Vagina (tissue), 2 donors: Measurements from ENCODE around the gene LITAFD. TPM values are rescaled to one million over a fixed set of nuclear protein-coding genes. Genes with fewer than 3 reads are reported as not detected.
"Not testable (repeated sequence)": the region's sequence is repeated elsewhere in the genome, so short reads cannot be mapped to it uniquely, and the experiment has no call there.

Source experiments
- DNase-seq, 2 donors: peaks; one replicate each; pipeline ENCODE4 v3.0.0-alpha.2; 2017; ENCODE audit errors: extremely low spot score in 2 of 2
- H3K27ac ChIP-seq: fragments of 200-600 bp; sonication (generic); one replicate; pipeline ENCODE4 v1.5.1; 2019
- H3K27me3 ChIP-seq: fragments of 200-600 bp; sonication (generic); one replicate; pipeline ENCODE4 v1.5.1; 2019
- H3K36me3 ChIP-seq, 2 donors: fragments of 200-600 bp; sonication (generic); one replicate each; pipeline ENCODE4 v1.5.1; 2017 to 2019
- H3K4me1 ChIP-seq: fragments of 200-600 bp; sonication (generic); one replicate; pipeline ENCODE4 v1.5.1; 2019
- H3K4me3 ChIP-seq, 2 donors: fragments of 200-600 bp; sonication (generic); 1 replicate in 1 of 2; 2 replicates in 1 of 2; pipeline ENCODE4 v1.5.1; 2016 to 2019
- H3K9me3 ChIP-seq: fragments of 200-600 bp; sonication (generic); one replicate; pipeline ENCODE4 v1.5.1; 2019
- POLR2A ChIP-seq, 2 donors: fragments of 450-650 bp; IDR thresholded peaks; one replicate each; pipeline ENCODE4 v1.6.1; 2017; ENCODE audit warnings: antibody characterized with exemption in 2 of 2, mild to moderate bottlenecking in 2 of 2, moderate library complexity in 2 of 2
- POLR2AphosphoS5 ChIP-seq, 2 donors: sonication (generic); formaldehyde crosslinking; IDR thresholded peaks; one replicate each; pipeline ENCODE4 v1.9.0; 2017; ENCODE audit warnings: antibody characterized with exemption in 2 of 2, mild to moderate bottlenecking in 2 of 2, low read depth in 1 of 2; ENCODE audit not compliant: insufficient read depth in 1 of 2
- intact Hi-C: fragments of 100-400 bp; cut with DNase I; formaldehyde crosslinking; loops from one replicate; pipeline ENCODE4 v1.15.1; 2023
- total RNA-seq: library from RNA; depleted of rRNA; stranded (reverse); fragments of >200 nt; gene quantifications from one replicate; pipeline ENCODE4 v1.2.3, GENCODE V29; 2016
- TF ChIP-seq, protein P1 (sequence below), 3 experiments: fragments of 450-650 bp in 2 of 3; fragments of 200-600 bp in 1 of 3; sonication (generic) in 1 of 3; IDR thresholded peaks; one replicate each; pipeline ENCODE4 v1.5.1; 2017 to 2019; ENCODE audit warnings: antibody characterized with exemption in 3 of 3, mild to moderate bottlenecking in 2 of 3, moderate library complexity in 2 of 3

The LITAFD gene
- total RNA-seq, 1 donor from 2014 or later, result not detected

DNA sequence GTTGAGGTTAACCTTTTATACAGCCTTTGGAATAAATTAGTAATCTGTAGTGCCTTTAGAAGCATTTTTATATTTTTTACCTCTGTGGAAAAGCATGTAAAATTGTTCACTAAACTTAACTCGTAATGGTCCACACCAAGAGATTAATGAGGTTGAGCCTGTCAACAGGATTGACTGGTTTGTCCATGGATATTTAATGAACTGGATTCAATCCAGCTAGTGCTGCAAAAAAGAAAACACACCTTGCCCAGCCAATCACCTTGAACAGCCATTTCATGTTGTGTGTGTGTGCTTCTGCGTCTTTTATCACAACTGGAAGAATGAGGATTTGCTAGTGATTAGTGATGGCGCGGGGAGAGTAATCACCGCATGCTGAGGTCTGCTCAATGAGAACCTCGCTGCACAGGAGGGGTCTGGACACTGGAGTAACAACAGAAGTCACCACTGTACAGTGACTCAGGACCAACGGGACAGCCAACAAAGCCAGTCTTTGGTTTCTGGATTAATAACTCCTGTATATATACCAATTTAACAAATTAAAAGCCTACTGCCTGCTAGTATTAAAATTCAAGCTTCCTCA is 33.7 kb downstream of the LITAFD start:
- intact Hi-C loops, result no loop called here
- Histone ChIP-seq H3K27me3 (no peaks in the 10 kb centered on the region), H3K4me3 (no peak overlapping the region), H3K4me1 (peaks cover 7% of the 10 kb centered on the region), H3K36me3 (peaks cover 0 to 71% of the 10 kb centered on the region in 2 donors), H3K9me3 (no peaks in the 10 kb centered on the region), H3K27ac (no peak overlapping the region)
- TF ChIP-seq POLR2AphosphoS5 (IDR thresholded peaks at IDR 0.05; ENCODE audit: insufficient read depth in 1 of 2, low read depth in 1 of 2) (no peak), POLR2A (IDR thresholded peaks at IDR 0.05) (no peak)
- TF ChIP-seq, protein P1, sequence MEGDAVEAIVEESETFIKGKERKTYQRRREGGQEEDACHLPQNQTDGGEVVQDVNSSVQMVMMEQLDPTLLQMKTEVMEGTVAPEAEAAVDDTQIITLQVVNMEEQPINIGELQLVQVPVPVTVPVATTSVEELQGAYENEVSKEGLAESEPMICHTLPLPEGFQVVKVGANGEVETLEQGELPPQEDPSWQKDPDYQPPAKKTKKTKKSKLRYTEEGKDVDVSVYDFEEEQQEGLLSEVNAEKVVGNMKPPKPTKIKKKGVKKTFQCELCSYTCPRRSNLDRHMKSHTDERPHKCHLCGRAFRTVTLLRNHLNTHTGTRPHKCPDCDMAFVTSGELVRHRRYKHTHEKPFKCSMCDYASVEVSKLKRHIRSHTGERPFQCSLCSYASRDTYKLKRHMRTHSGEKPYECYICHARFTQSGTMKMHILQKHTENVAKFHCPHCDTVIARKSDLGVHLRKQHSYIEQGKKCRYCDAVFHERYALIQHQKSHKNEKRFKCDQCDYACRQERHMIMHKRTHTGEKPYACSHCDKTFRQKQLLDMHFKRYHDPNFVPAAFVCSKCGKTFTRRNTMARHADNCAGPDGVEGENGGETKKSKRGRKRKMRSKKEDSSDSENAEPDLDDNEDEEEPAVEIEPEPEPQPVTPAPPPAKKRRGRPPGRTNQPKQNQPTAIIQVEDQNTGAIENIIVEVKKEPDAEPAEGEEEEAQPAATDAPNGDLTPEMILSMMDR (IDR thresholded peaks at IDR 0.05), result no peak
- no peak for DNase-seq

- TF ChIP-seq, protein P1 (IDR thresholded peaks at IDR 0.05), result no peak
- TF ChIP-seq POLR2A (IDR thresholded peaks at IDR 0.05) (no peak), POLR2AphosphoS5 (IDR thresholded peaks at IDR 0.05; ENCODE audit: insufficient read depth in 1 of 2, low read depth in 1 of 2) (no peak)
- Histone ChIP-seq H3K9me3 (no peaks in the 10 kb centered on the region), H3K4me3 (no peak overlapping the region), H3K27me3 (no peaks in the 10 kb centered on the region), H3K4me1 (peaks cover 5% of the 10 kb centered on the region), H3K27ac (no peak overlapping the region), H3K36me3 (peaks cover 0 to 68% of the 10 kb centered on the region in 2 donors)
- DNase-seq, result no peak
- intact Hi-C loops, result no loop called here
These were observed 34.5 kb downstream of the LITAFD start for GRCh38 chr16:8916541-8917225.

DNA sequence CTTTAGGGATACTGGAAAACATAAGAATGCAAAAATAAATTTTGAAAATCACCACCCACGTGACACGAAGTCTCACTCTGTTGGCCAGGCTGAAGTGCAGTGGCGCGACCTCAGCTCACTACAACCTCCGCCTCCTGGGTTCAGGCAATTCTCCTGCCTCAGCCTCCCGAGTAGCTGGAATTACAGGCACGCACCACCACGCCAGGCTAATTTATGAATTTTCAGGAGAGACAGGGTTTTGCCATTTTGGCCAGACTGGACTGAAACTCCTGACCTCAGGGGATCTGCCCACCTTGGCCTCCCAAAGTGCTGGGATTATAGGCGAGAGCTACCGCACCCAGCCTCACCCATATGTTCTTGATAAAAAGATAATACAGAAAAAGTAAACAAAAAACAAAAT is 35.2 kb downstream of the LITAFD start:
- DNase-seq, intact Hi-C loops, H3K27ac ChIP-seq, H3K9me3 ChIP-seq, H3K4me1 ChIP-seq, H3K27me3 ChIP-seq, H3K4me3 ChIP-seq: not testable (repeated sequence)
- peaks cover 0 to 71% of the 10 kb centered on the region in 2 donors for H3K36me3 ChIP-seq

DNA sequence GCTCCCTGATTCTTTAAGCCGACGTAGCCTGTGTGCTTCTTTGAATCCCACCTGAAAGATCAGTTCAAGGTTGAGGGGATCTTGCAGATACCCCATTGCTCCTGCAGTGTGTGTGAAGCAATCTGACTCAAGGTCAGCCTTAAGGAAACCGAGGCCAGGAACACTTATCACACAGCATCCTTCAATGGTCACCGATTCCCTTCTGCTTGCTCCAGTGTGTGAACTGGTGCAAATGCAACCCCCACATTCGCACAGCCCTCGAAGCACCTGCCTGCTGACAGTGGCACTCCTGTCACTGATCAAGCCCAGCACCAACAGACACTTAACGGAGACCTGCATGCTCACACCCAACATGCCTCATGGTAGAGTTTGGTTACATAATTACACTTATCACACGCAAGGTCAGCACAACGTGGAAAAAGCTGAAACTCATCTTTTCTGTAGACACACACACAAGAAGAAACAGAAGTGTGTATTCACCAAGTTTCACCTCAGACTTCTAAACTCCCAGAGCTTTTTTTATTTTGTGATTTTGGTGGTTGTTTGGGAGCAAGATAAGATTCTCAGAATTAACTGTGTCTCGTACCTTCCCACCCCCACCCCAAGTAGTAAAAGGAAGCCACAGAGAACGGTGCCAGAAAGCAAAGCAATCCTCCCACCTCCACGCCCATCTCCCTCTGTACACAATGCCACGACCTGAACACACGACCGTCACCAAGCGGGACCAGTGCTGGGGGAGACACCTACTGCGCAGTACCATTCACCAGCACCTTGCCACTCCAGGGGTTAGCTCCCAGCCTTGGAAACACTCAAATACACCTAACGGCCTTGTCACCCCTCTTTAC is 37.2 kb downstream of the LITAFD start:
- Histone ChIP-seq H3K27me3 (no peaks in the 10 kb centered on the region), H3K4me1 (no peaks in the 10 kb centered on the region), H3K27ac (no peak overlapping the region), H3K36me3 (peaks cover 0 to 65% of the 10 kb centered on the region in 2 donors), H3K4me3 (no peak overlapping the region), H3K9me3 (no peaks in the 10 kb centered on the region)
- TF ChIP-seq POLR2A (IDR thresholded peaks at IDR 0.05), result no peak
- TF ChIP-seq POLR2AphosphoS5 (IDR thresholded peaks at IDR 0.05; ENCODE audit: insufficient read depth in 1 of 2, low read depth in 1 of 2), result no peak
- TF ChIP-seq, protein P1 (IDR thresholded peaks at IDR 0.05), result no peak
- intact Hi-C loops, result no loop called here
- no peak for DNase-seq

DNA sequence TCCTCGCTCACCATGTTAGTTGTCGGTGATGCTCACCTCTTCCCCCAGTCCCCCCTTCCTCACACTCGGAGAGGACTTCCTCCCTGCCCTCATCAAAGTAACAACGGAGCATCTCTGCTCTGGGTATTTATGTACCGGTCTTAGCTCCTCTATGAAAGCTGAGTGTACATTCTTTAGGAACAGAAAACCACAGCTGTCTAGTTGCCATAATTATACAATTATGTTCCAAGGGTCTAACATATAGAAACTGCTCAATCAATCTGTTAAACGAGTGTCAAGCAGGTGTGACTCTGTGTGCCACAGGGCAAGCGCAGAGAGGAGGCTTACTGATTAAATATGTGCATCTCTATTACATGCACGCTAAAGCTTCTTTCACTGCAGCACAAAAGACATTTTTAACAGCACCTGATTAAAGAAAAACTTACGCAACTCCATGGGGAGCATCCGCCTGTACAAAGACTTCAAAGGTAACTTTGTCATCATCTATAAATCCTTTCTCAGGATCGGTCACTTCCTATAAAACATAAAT is 37.8 kb downstream of the LITAFD start:
- intact Hi-C loops, result no loop called here
- H3K36me3 ChIP-seq, result peaks cover 0 to 58% of the 10 kb centered on the region in 2 donors
- no peaks in the 10 kb centered on the region for H3K4me1 ChIP-seq
- H3K9me3 ChIP-seq, result no peaks in the 10 kb centered on the region
- TF ChIP-seq POLR2A (IDR thresholded peaks at IDR 0.05), result no peak
- TF ChIP-seq POLR2AphosphoS5 (IDR thresholded peaks at IDR 0.05; ENCODE audit: insufficient read depth in 1 of 2, low read depth in 1 of 2), result no peak
- TF ChIP-seq, protein P1 (IDR thresholded peaks at IDR 0.05), result no peak
- no peak for DNase-seq
- H3K27me3 ChIP-seq, result no peaks in the 10 kb centered on the region
- H3K27ac ChIP-seq, result no peak overlapping the region
- H3K4me3 ChIP-seq, result no peak overlapping the region
